Natural killer cell (primary cell): ENCODE data around the gene FAM162A. TPM values are rescaled to one million over a fixed set of nuclear protein-coding genes. Genes with fewer than 3 reads are reported as not detected.

Experiments
- ATAC-seq, 3 donors: fragments of 150-1000 bp in 2 of 3; fragments of 200-7000 bp in 1 of 3; cut with Tn5 transposase; 1 replicate in 1 of 3; 2 replicates in 2 of 3; pipeline ENCODE4 v1.10.0; 2021; ENCODE audit warnings: mild to moderate bottlenecking in 2 of 3, moderate library complexity in 2 of 3
- DNase-seq, 2 donors: peaks; one replicate each; pipeline versions ENCODE4 v3.0.0 to v3.0.0-alpha.2; 2013 to 2021; ENCODE audit warnings: mixed read lengths in 1 of 2
- H3K27ac ChIP-seq: one replicate; pipeline ENCODE4 v1.5.1; 2013; ENCODE audit warnings: mild to moderate bottlenecking, low read length
- H3K27me3 ChIP-seq: one replicate; pipeline ENCODE4 v1.6.1; 2013; ENCODE audit warnings: low read length; ENCODE audit not compliant: control insufficient read depth, insufficient read depth
- H3K36me3 ChIP-seq: one replicate; pipeline ENCODE4 v1.6.1; 2013; ENCODE audit warnings: low read length; ENCODE audit not compliant: control insufficient read depth, insufficient read depth
- H3K4me1 ChIP-seq: one replicate; pipeline ENCODE4 v1.6.1; 2013; ENCODE audit warnings: low read length; ENCODE audit not compliant: control insufficient read depth, insufficient read depth
- H3K4me3 ChIP-seq: one replicate; pipeline ENCODE4 v1.5.1; 2013; ENCODE audit warnings: low read length
- H3K9me3 ChIP-seq: one replicate; pipeline ENCODE4 v1.6.1; 2013; ENCODE audit warnings: low read length; ENCODE audit not compliant: control insufficient read depth, insufficient read depth
- H3K27ac Mint-ChIP-seq, 2 donors: one replicate each; pipeline ENCODE4 v1.8.0; 2022; ENCODE audit warnings: mild to moderate bottlenecking in 2 of 2, mixed read lengths in 2 of 2, moderate library complexity in 1 of 2
- H3K27me3 Mint-ChIP-seq, 2 donors: one replicate each; pipeline ENCODE4 v1.8.0; 2022; ENCODE audit warnings: low read depth in 2 of 2, mixed read lengths in 2 of 2
- H3K36me3 Mint-ChIP-seq: one replicate; pipeline ENCODE4 v1.8.0; 2022; ENCODE audit warnings: mixed read lengths
- H3K4me1 Mint-ChIP-seq, 2 donors: one replicate each; pipeline ENCODE4 v1.8.0; 2022; ENCODE audit warnings: mixed read lengths in 2 of 2
- H3K4me3 Mint-ChIP-seq: one replicate; pipeline ENCODE4 v1.8.0; 2022; ENCODE audit warnings: mild to moderate bottlenecking, moderate library complexity, mixed read lengths
- H3K9me3 Mint-ChIP-seq, 2 donors: one replicate each; pipeline ENCODE4 v1.8.0; 2022; ENCODE audit warnings: mixed read lengths in 2 of 2
- CTCF ChIP-seq: fragments of 200-600 bp; IDR thresholded peaks from one replicate; pipeline ENCODE4 v1.8.0; 2022; ENCODE audit warnings: antibody characterized with exemption
- WGBS: methylation state at CpG from one replicate; pipeline ENCODE4 v1.1.7; 2013; ENCODE audit warnings: missing lambda C conversion rate; ENCODE audit not compliant: insufficient coverage; 5-methylcytosine and 5-hydroxymethylcytosine counted together
- intact Hi-C: fragments of 100-400 bp; cut with micrococcal nuclease; formaldehyde crosslinking; loops from one replicate; pipeline ENCODE4 v1.14.2; 2022
- total RNA-seq, 4 donors: library from RNA; stranded (reverse); fragments of 120-200 nt in 1 of 4; gene quantifications; one replicate each; pipeline versions ENCODE4 v1.2.3 to v1.2.4, GENCODE V29; 2013 to 2022

The FAM162A gene
- total RNA-seq, 3 donors from 2014 or later (not counting 1 experiment from before 2014, with no cell fraction given): 12.2 to 18.4 (median 16.3) TPM

GRCh38 chr3:122349171-122349570 is 34.8 kb upstream of the FAM162A start:
- H3K36me3 Mint-ChIP-seq: no peaks in the 10 kb centered on the region
- H3K9me3 ChIP-seq: no peaks in the 10 kb centered on the region
- H3K9me3 Mint-ChIP-seq: no peaks in the 10 kb centered on the region
- H3K4me1 ChIP-seq: no peaks in the 10 kb centered on the region
- no peak for DNase-seq
- peaks cover 0 to 15% of the 10 kb centered on the region in 2 donors for H3K27me3 Mint-ChIP-seq
- 90% methylated on average over 1 of the region's 1 CpG for WGBS
- H3K4me1 Mint-ChIP-seq: no peaks in the 10 kb centered on the region
- intact Hi-C loops: no loop called here
- no peak for ATAC-seq
- no peak overlapping the region for H3K4me3 ChIP-seq
- no peak for TF ChIP-seq CTCF
- no peak overlapping the region for H3K27ac ChIP-seq
- H3K4me3 Mint-ChIP-seq: no peak overlapping the region
- H3K27ac Mint-ChIP-seq: no peak overlapping the region
- no peaks in the 10 kb centered on the region for H3K36me3 ChIP-seq
- no peaks in the 10 kb centered on the region for H3K27me3 ChIP-seq

GRCh38 chr3:122350814-122351418 is 33.1 kb upstream of the FAM162A start:
- WGBS: 94% methylated on average over 5 of the region's 5 CpGs

GRCh38 chr3:122351612-122352011 is 32.4 kb upstream of the FAM162A start:
- 86% methylated on average over 1 of the region's 4 CpGs for WGBS
- H3K27me3 Mint-ChIP-seq: peaks cover 0 to 8% of the 10 kb centered on the region in 2 donors
- no peaks in the 10 kb centered on the region for H3K27me3 ChIP-seq
- no peaks in the 10 kb centered on the region for H3K9me3 Mint-ChIP-seq
- H3K4me3 Mint-ChIP-seq: no peak overlapping the region
- ATAC-seq (no peak), DNase-seq (no peak)
- H3K9me3 ChIP-seq: no peaks in the 10 kb centered on the region
- no peaks in the 10 kb centered on the region for H3K36me3 Mint-ChIP-seq
- H3K27ac ChIP-seq: no peak overlapping the region
- no peaks in the 10 kb centered on the region for H3K36me3 ChIP-seq
- no peak for TF ChIP-seq CTCF
- H3K27ac Mint-ChIP-seq: no peak overlapping the region
- no peaks in the 10 kb centered on the region for H3K4me1 Mint-ChIP-seq
- H3K4me1 ChIP-seq: no peaks in the 10 kb centered on the region
- intact Hi-C loops: no loop called here
- H3K4me3 ChIP-seq: no peak overlapping the region

More at GRCh38 chr3:122350814-122351418, 33.1 kb upstream of the FAM162A start:
- no peaks in the 10 kb centered on the region for H3K9me3 Mint-ChIP-seq
- no peak for ATAC-seq
- no peak overlapping the region for H3K27ac Mint-ChIP-seq
- no peak overlapping the region for H3K4me3 Mint-ChIP-seq
- intact Hi-C loops: no loop called here
- H3K27ac ChIP-seq: no peak overlapping the region
- H3K27me3 ChIP-seq: no peaks in the 10 kb centered on the region
- no peaks in the 10 kb centered on the region for H3K4me1 Mint-ChIP-seq
- no peaks in the 10 kb centered on the region for H3K9me3 ChIP-seq
- no peaks in the 10 kb centered on the region for H3K4me1 ChIP-seq
- peaks cover 0 to 8% of the 10 kb centered on the region in 2 donors for H3K27me3 Mint-ChIP-seq
- no peak overlapping the region for H3K4me3 ChIP-seq
- no peaks in the 10 kb centered on the region for H3K36me3 Mint-ChIP-seq
- DNase-seq: no peak
- no peak for TF ChIP-seq CTCF
- no peaks in the 10 kb centered on the region for H3K36me3 ChIP-seq

GRCh38 chr3:122353215-122353614 is 30.8 kb upstream of the FAM162A start:
- DNase-seq (no peak), ATAC-seq (no peak)
- Histone ChIP-seq H3K4me1 (no peaks in the 10 kb centered on the region), H3K36me3 (no peaks in the 10 kb centered on the region), H3K9me3 (no peaks in the 10 kb centered on the region), H3K27me3 (no peaks in the 10 kb centered on the region), H3K4me3 (no peak overlapping the region), H3K27ac (no peak overlapping the region)
- H3K4me3 Mint-ChIP-seq: no peak overlapping the region
- no peak for TF ChIP-seq CTCF
- no peaks in the 10 kb centered on the region for H3K36me3 Mint-ChIP-seq
- no peaks in the 10 kb centered on the region for H3K9me3 Mint-ChIP-seq
- H3K27ac Mint-ChIP-seq: no peak overlapping the region
- H3K4me1 Mint-ChIP-seq: no peaks in the 10 kb centered on the region
- intact Hi-C loops: no loop called here
- H3K27me3 Mint-ChIP-seq: peaks cover 0 to under 1% of the 10 kb centered on the region in 2 donors
- WGBS: 68% methylated on average over 2 of the region's 2 CpGs
